Right lobe of liver (tissue), 6 donors: ENCODE measurements around the gene LPXN. TPM values are rescaled to one million over a fixed set of nuclear protein-coding genes. Genes with fewer than 3 reads are reported as not detected.

Experiments used
- ATAC-seq, 4 donors: fragments of 200-7000 bp; cut with Tn5 transposase; one replicate each; pipeline ENCODE4 v1.9.1; 2020; ENCODE audit warnings: mild to moderate bottlenecking in 4 of 4, moderate library complexity in 4 of 4
- DNase-seq, 3 donors: peaks; one replicate each; pipeline ENCODE4 v3.0.0-alpha.2; 2020
- H3K27ac ChIP-seq, 3 donors: fragments of 200-600 bp; one replicate each; pipeline ENCODE4 v1.8.0; 2022
- H3K27me3 ChIP-seq, 2 donors: fragments of 200-600 bp; one replicate each; pipeline ENCODE4 v1.8.0; 2022
- H3K36me3 ChIP-seq, 4 donors: fragments of 200-600 bp; sonication (generic) in 1 of 4; one replicate each; pipeline versions ENCODE4 v1.5.1 to v1.8.0; 2017 to 2022; ENCODE audit warnings: control low read depth in 1 of 4
- H3K4me1 ChIP-seq, 4 donors: fragments of 200-600 bp; sonication (generic) in 1 of 4; one replicate each; pipeline versions ENCODE4 v1.5.1 to v1.8.0; 2017 to 2022; ENCODE audit warnings: control low read depth in 1 of 4
- H3K4me3 ChIP-seq, 3 donors: fragments of 200-600 bp; one replicate each; pipeline ENCODE4 v1.8.0; 2022
- H3K9me3 ChIP-seq, 4 donors: fragments of 200-600 bp; sonication (generic) in 1 of 4; one replicate each; pipeline versions ENCODE4 v1.5.1 to v1.8.0; 2017 to 2022; ENCODE audit warnings: control low read depth in 1 of 4
- CTCF ChIP-seq, 4 donors: fragments of 200-600 bp in 3 of 4; fragments of 450-650 bp in 1 of 4; IDR thresholded peaks; one replicate each; pipeline versions ENCODE4 v1.5.1 to v1.8.0; 2016 to 2022; ENCODE audit warnings: antibody characterized with exemption in 4 of 4, mild to moderate bottlenecking in 2 of 4
- POLR2A ChIP-seq: fragments of 450-650 bp; IDR thresholded peaks from one replicate; pipeline ENCODE4 v1.6.1; 2017; ENCODE audit warnings: antibody characterized with exemption, mild to moderate bottlenecking
- WGBS: methylation state at CpG from one replicate; pipeline ENCODE4 v1.1.6; 2018; ENCODE audit warnings: low coverage, low lambda C conversion rate; ENCODE audit not compliant: insufficient coverage; ENCODE audit errors: missing lambda C conversion rate; 5-methylcytosine and 5-hydroxymethylcytosine counted together
- intact Hi-C, 2 donors: fragments of 100-400 bp; cut with DNase I; formaldehyde crosslinking; loops; one replicate each; pipeline versions ENCODE4 v1.11.2 to v1.14.1; 2022
- total RNA-seq, 6 experiments: library from RNA; depleted of rRNA in 2 of 6; stranded (reverse); fragments of >200 nt in 2 of 6; fragmentation: NEBNext Ultra II Directional in 3 of 6; extraction: Animal tissue kit (Norgen Biotek cat#: 25700) in 3 of 6; gene quantifications; one replicate each; pipeline versions ENCODE4 v1.1.0 to v1.2.4, GENCODE V29; 2016 to 2023
- donor health status: DM: no; HTN: yes; CAD: no.
- donor health status: DM: no; HTN: no; CAD: no.
- donor health status: DM: no; HTN: no; CAD: no.
- donor health status: DM: no; HTN: yes; CAD: no.
- donor health status: DM: no; HTN: yes; CAD: no.

LPXN gene
- total RNA-seq, 6 experiments from 2014 or later = 3.9 to 8.4 (median 5.5) TPM

- Histone ChIP-seq H3K4me1 (no peaks in the 10 kb centered on the region), H3K27me3 (no peaks in the 10 kb centered on the region), H3K9me3 (no peaks in the 10 kb centered on the region), H3K4me3 (no peak overlapping the region), H3K36me3 (peaks cover under 1 to 35% (median 13%) of the 10 kb centered on the region in 4 donors), H3K27ac (no peak overlapping the region)
- TF ChIP-seq CTCF (IDR thresholded peaks at IDR 0.05) (no peak), POLR2A (no peak)
- DNase-seq (no peak), ATAC-seq (no peak)
- WGBS = 81% methylated on average over 5 of the region's 5 CpGs
- intact Hi-C loops = no loop called here
Measured at GRCh38 chr11:58608331-58608730, 32.7 kb upstream of the LPXN start.

GRCh38 chr11:58606930-58607714, 31.5 kb upstream of the LPXN start:
- no peaks in the 10 kb centered on the region for H3K27me3 ChIP-seq
- H3K4me1 ChIP-seq = no peaks in the 10 kb centered on the region
- no peaks in the 10 kb centered on the region for H3K9me3 ChIP-seq
- no peak for ATAC-seq
- H3K36me3 ChIP-seq = peaks cover 0 to 24% (median 8%) of the 10 kb centered on the region in 4 donors
- H3K27ac ChIP-seq = no peak overlapping the region
- intact Hi-C loops = no loop called here
- 84% methylated on average over 4 of the region's 4 CpGs for WGBS
- TF ChIP-seq CTCF (IDR thresholded peaks at IDR 0.05) = no peak
- DNase-seq = no peak
- H3K4me3 ChIP-seq = no peak overlapping the region

- Histone ChIP-seq H3K36me3 (no peaks in the 10 kb centered on the region), H3K9me3 (no peaks in the 10 kb centered on the region), H3K4me1 (peaks cover 0 to 7% (median 0%) of the 10 kb centered on the region in 4 donors), H3K4me3 (no peak overlapping the region), H3K27me3 (no peaks in the 10 kb centered on the region), H3K27ac (no peak overlapping the region)
- TF ChIP-seq POLR2A (no peak), CTCF (IDR thresholded peaks at IDR 0.05) (no peak)
- DNase-seq (no peak), ATAC-seq (no peak)
- intact Hi-C loops = no loop called here
- WGBS = 93% methylated on average over 2 of the region's 2 CpGs
Measured at GRCh38 chr11:58600510-58600909, 24.9 kb upstream of the LPXN start.

- TF ChIP-seq CTCF (IDR thresholded peaks at IDR 0.05) (no peak), POLR2A (no peak)
- H3K4me1 ChIP-seq = peaks cover 0 to 25% (median under 1%) of the 10 kb centered on the region in 4 donors
- 81% methylated on average over 3 of the region's 3 CpGs for WGBS
Measured at GRCh38 chr11:58597486-58598144, 22.0 kb upstream of the LPXN start.

More at GRCh38 chr11:58597486-58598144, 22.0 kb upstream of the LPXN start:
- H3K27ac ChIP-seq = no peak overlapping the region
- DNase-seq = no peak
- no peaks in the 10 kb centered on the region for H3K27me3 ChIP-seq
- no peaks in the 10 kb centered on the region for H3K36me3 ChIP-seq
- no peak for ATAC-seq
- H3K9me3 ChIP-seq = no peaks in the 10 kb centered on the region
- intact Hi-C loops = no loop called here
- no peak overlapping the region for H3K4me3 ChIP-seq
